ENCODE results near the gene BBS9.

The BBS9 gene

DNA sequence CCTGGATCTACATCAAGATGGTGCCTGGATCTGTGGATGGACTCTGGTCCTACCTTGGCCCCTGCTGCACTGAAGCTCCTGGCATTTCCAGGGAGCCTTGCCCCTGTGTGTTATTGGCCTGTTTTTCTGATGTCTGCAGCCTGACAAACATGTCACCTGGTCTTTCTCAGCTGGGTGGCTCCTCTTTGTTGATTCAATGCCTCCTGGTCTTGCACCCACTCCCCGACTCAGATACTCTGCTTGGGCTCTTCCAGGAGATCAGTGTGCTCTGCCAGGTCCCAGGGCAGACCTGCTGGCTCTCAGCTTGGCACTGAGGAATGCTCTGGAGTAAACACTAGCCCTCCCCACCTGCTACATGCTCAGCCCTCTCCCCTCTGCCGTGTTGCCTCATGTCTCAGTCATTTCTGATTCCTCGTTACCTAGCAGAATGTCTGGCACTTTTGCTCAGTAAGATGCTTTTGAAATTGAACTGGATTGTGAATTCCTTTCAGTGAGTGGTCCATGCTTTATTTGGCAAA lies 522.7 kb downstream of the BBS9 start:
- no peaks in the 10 kb centered on the region for H3K9me3 ChIP-seq (ENCODE audit: control insufficient read depth, low read length)
- H3K4me1 ChIP-seq (ENCODE audit: control insufficient read depth, insufficient read depth, low read length), result no peaks in the 10 kb centered on the region
- no peaks in the 10 kb centered on the region for H3K27me3 ChIP-seq (ENCODE audit: control insufficient read depth, insufficient read depth, low read length, poor library complexity, severe bottlenecking)
- H3K36me3 ChIP-seq (ENCODE audit: control insufficient read depth, insufficient read depth, low read length), result no peaks in the 10 kb centered on the region
- no peak overlapping the region for H3K27ac ChIP-seq (ENCODE audit: insufficient read depth, low read depth, low read length, poor library complexity, severe bottlenecking)
- H3K4me3 ChIP-seq (ENCODE audit: insufficient read depth, low read depth, low read length), result no peak overlapping the region
- 83 to 87% methylated on average over 3 of the region's 3 CpGs for WGBS, 2 experiments

- 91 to 98% methylated on average over 3 to 5 of the region's 5 CpGs for WGBS, 2 experiments
- H3K27me3 ChIP-seq (ENCODE audit: control insufficient read depth, insufficient read depth, low read length, poor library complexity, severe bottlenecking), result no peaks in the 10 kb centered on the region
- no peak overlapping the region for H3K27ac ChIP-seq (ENCODE audit: insufficient read depth, low read depth, low read length, poor library complexity, severe bottlenecking)
- H3K36me3 ChIP-seq (ENCODE audit: control insufficient read depth, insufficient read depth, low read length), result no peaks in the 10 kb centered on the region
- no peak overlapping the region for H3K4me3 ChIP-seq (ENCODE audit: insufficient read depth, low read depth, low read length)
- no peaks in the 10 kb centered on the region for H3K9me3 ChIP-seq (ENCODE audit: control insufficient read depth, low read length)
- H3K4me1 ChIP-seq (ENCODE audit: control insufficient read depth, insufficient read depth, low read length), result no peaks in the 10 kb centered on the region
These were observed 525.3 kb downstream of the BBS9 start for GRCh38 chr7:33654676-33655075.

All from ectodermal cell (in vitro differentiated cells).